CD4-positive, alpha-beta T cell treated with Interleukin-15 for 1 hour (primary cell): Measurements from ENCODE around the gene IQSEC3.
"Not testable (repeated sequence)": the region's sequence is repeated elsewhere in the genome, so short reads cannot be mapped to it uniquely, and the experiment has no call there.

ENCODE experiments used
- DNase-seq: peaks from one replicate; pipeline ENCODE4 v3.0.0-alpha.2; 2020

IQSEC3 gene

GRCh38 chr12:52902-53734 lies 13.4 kb upstream of the IQSEC3 start:
- DNase-seq, result not testable (repeated sequence)

DNA sequence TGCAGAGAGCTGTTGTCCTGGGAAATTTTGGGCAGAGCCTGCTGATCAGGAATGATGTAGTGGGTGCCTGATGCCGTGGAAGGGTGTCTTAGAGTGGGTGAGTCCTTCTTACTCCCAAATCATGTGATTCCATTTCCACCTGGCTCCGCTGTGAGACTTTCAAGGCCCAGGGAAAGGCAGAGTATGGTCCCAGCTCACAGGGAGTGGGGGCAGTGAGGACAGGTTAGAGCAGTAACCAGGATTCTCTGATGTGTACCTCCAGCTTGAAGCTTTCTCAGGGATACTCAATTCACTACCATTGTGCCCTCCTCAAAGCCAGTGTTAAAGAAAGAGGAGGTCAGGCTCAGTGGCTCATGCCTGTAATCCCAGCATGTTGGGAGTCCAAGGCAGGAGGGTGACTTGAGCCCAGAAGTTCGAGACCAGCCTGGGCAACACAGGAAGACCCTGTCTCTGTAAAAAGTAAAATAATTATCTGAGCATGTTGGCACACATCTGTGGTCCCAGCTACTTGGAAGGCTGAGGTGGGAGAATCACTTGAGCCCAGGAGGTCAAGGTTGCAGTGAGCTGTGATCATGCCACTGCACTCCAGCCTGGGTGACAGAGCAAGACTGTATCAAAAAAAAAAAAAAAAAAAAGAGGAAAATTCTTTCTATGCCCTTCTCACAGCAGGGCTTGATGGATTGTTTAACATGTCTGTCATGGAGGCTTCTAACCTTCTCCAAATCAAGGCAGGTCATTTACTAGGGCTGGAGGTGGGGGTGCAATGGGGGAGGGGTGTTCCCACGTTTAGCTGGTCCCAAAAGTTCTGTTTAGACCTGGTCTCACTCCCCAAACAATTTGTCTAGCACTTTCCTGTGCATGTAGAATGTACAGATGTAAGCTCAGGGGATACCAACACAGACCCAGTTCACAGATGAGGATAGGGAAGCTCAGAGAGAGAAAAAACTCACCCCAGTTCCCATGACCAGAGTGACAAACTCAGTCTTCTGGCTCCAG lies 12.5 kb upstream of the IQSEC3 start:
- DNase-seq, result no peak

GRCh38 chr12:54750-55535 lies 11.6 kb upstream of the IQSEC3 start:
- DNase-seq, result no peak

- no peak for DNase-seq
Observed at GRCh38 chr12:56683-57346, 9.8 kb upstream of the IQSEC3 start.

- no peak for DNase-seq
Observed at GRCh38 chr12:57539-57938, 9.0 kb upstream of the IQSEC3 start.

DNA sequence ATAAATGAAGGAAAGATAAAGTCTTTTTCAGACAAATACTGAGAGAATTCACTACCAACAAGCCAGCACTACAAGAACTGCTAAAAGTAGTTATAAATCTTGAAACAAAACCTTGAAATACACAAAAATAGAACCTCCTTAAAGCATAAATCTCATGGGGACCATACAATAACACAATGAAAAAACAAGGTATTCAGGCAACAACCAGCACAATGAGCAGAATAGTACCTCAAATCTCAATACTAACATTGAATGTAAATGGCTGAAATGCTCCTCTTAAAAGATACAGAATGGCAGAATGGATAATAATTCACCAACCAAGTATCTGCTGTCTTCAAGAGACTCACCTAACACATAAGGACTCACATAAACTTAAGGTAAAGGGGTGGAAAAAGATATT lies 7.7 kb upstream of the IQSEC3 start:
- DNase-seq, result no peak

GRCh38 chr12:61845-62244 lies 4.7 kb upstream of the IQSEC3 start:
- DNase-seq, result not testable (repeated sequence)

GRCh38 chr12:65491-66063 lies 990 bp upstream of the IQSEC3 start:
- DNase-seq, result not testable (repeated sequence)

DNA sequence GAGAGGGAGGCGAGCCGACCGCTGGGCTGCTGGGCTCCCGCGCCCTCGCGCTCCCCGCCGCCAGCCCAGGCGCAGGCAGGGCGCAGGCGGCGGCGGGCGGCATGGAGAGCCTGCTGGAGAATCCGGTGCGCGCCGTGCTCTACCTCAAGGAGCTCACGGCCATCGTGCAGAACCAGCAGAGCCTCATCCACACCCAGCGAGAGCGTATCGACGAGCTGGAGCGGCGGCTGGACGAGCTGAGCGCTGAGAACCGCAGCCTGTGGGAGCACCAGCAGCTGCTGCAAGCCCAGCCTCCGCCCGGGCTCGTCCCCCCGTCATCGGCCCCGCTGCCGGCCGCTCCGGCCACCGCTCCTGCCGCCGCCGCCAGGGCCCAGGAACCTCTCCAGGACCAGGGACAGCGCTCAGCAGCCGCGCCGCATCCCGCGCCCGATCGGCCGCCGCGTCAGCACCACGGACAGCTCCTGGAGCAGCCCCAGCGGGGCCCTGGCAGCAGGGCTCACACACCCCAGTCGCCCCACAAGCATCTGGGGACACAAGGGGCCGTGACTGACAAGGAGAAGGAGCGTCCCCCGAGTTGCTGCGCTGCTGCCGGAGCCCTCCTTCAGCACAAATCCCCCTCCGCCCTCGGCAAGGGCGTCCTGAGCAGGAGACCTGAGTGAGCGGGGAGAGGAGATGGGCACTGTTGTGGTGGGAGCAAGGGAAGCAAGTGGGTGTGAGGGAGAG lies 376 bp downstream of the IQSEC3 start:
- DNase-seq, result not testable (repeated sequence)

GRCh38 chr12:69677-70076 lies 3.1 kb downstream of the IQSEC3 start:
- not testable (repeated sequence) for DNase-seq

DNA sequence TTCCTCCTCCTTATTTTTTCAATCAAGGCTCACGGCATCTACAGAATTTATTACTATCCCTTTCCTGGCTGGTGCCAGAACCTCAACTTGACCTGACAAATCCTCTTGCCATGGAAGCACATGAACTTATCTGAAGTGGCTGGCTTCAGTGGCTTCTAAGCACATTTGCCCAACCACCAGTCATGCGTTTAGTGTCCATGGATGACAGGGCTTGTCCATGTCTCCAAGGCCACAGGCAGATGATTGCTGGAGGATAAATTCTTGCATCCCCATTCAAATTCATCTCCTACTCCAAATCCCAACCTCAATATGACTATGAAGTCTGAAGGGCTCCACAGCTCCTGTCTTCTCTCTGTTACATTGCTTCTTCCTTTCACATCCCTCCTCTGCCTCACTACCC lies 4.0 kb downstream of the IQSEC3 start:
- not testable (repeated sequence) for DNase-seq

DNA sequence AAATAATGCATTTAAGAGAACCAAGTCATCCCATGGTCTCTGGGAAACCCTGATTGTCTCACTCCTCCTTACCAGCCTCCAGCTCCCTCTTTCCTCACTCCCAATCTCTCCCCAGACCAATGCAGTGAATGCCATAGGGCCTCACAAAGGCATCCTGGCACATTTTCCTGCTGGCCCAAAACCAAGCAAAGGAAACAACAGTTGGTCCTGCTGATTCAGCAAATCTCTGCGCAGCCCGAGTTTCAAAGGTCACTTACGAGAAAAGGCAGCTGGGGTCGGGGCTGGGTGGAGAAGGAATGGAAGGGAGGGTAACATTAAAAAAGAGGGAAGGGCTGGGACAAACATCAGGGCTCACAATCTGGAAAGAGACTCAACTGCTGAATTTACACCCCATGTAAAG lies 5.5 kb downstream of the IQSEC3 start:
- DNase-seq, result not testable (repeated sequence)

- not testable (repeated sequence) for DNase-seq
Observed at GRCh38 chr12:74420-75190, 8.0 kb downstream of the IQSEC3 start.

DNA sequence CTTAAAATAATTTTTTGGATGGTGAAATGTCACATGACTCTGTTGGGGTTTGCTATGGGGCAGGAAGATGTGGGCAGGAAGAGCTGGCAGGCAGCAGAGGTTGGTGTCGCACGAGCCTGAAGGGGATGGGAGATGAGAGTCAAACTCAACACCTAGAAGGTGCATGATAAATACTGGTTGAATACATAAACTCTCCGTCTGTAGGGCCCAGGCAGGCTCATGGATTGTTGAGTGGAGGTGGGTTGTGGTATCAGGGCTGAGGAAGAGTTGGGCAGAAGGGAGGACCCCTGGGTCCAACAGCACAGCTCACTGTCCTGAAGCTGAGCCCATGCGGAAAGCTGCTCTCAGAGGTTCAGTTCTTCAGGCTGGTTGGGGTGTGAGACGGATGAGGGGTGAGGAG lies 9.0 kb downstream of the IQSEC3 start:
- not testable (repeated sequence) for DNase-seq

DNA sequence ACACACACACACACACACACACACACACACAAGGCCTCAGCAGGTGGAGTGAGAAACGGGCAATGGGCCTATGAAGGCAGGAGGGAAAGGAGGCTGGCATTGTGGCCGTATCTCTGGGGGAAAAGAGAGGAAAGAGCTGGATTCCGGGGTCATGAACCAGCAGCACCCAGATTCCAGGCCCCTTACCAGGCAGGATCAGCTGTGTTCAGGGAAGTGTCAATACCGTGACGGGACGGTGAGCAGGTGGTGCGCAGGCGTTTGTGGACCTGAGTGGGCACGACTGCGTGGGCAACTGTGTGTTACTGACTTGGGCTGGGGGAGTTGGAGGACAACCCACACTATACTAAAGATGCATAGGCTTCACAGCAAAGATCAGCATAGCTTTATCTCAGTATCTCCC lies 9.5 kb downstream of the IQSEC3 start:
- not testable (repeated sequence) for DNase-seq

GRCh38 chr12:76551-76950 lies 10.0 kb downstream of the IQSEC3 start:
- not testable (repeated sequence) for DNase-seq

DNA sequence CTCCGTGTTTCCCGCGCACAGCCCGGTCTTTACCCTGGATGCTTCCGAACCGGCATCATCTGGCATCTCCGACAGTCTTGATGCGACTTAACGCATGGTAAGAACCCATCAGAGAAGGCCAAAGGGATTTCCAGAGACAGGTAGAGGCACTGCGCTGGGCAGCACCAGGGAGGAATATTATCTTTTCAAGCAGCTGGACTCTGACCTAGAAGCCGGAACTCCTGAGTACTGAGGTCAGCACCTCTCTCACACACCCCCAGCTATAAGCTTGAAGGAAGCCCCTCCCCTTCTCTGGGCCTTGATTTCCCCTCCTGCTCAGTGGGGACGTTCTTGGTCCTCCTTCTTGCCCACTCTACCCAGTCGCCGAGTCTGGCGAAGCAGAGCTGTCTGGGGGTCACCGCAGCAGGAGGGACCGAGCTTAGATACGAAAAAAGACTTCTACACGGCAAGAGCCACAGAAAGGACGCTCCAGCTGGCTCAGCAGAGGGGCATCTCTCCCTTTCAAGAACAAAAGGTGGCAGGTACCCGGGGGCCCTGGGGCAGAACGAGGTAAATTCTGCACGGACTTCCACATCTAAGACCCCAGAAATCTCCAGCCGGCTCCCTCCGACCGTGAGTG lies 10.6 kb downstream of the IQSEC3 start:
- DNase-seq, result not testable (repeated sequence)

DNA sequence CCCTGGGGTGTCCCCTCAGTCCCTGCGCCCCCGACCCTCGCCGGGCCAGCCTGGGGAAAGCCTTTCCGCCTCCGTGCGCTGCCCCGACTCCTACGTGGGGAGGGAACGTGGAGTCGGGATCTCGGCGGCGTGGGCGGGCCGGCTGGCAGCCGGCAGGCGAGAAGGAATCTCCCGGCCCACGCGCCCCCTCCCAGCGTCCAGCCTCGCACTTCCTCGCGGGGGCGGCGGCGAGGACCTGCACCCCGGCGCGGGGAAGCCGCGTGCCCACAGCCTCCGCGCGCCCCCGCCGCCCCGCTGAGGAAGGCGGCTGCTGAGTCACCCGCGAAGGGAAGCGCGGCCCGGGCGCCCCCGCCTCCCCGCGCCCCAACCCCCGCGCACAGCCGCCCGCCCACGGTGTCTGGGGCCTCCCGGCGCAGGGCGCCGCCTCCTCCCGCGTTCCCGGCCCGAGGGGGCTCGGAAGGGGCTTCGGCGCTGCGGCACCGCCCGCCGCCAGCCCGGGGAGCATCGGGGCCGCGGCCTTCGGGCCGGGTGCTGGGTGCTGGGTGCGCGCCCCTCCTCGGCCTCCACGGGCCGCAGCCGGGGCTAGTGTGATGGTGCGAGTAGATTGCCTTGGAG lies 11.3 kb downstream of the IQSEC3 start:
- not testable (repeated sequence) for DNase-seq

GRCh38 chr12:78981-79380 lies 12.4 kb downstream of the IQSEC3 start:
- no peak for DNase-seq
